Loucy (cell line): Measurements from ENCODE around the gene CATSPER2.
"Not testable (repeated sequence)": the region's sequence is repeated elsewhere in the genome, so short reads cannot be mapped to it uniquely, and the experiment has no call there.

Experiments
- H2AFZ ChIP-seq: fragments of 200-600 bp; sonication (generic); 2 replicates; pipeline ENCODE4 v1.6.0; 2016; ENCODE audit warnings: antibody characterized with exemption, mild to moderate bottlenecking, low read length, moderate library complexity
- H3F3A ChIP-seq: fragments of 200-600 bp; 2 replicates; pipeline ENCODE4 v1.6.0; 2016; ENCODE audit warnings: antibody characterized with exemption, low read depth, mild to moderate bottlenecking
- H3K27me3 ChIP-seq: fragments of 200-600 bp; sonication (generic); 2 replicates; pipeline ENCODE4 v1.6.1; 2014; ENCODE audit warnings: low read length, mild to moderate bottlenecking; ENCODE audit not compliant: insufficient read depth, poor library complexity, severe bottlenecking
- H3K36me3 ChIP-seq: fragments of 200-600 bp; sonication (generic); 2 replicates; pipeline ENCODE4 v1.6.1; 2016; ENCODE audit warnings: low read length; ENCODE audit not compliant: insufficient read depth
- H3K4me1 ChIP-seq: fragments of 200-600 bp; sonication (generic); 2 replicates; pipeline ENCODE4 v1.5.1; 2014; ENCODE audit warnings: low read length, mild to moderate bottlenecking; ENCODE audit not compliant: insufficient read depth, poor library complexity, severe bottlenecking
- H3K4me2 ChIP-seq: fragments of 200-600 bp; sonication (generic); 2 replicates; pipeline ENCODE4 v1.6.0; 2014; ENCODE audit warnings: antibody characterized with exemption, low read length, low read depth, mild to moderate bottlenecking; ENCODE audit not compliant: poor library complexity, severe bottlenecking
- H3K4me3 ChIP-seq: fragments of 200-600 bp; sonication (generic); 2 replicates; pipeline ENCODE4 v1.5.1; 2014; ENCODE audit warnings: low read length, mild to moderate bottlenecking, mixed read lengths; ENCODE audit not compliant: poor library complexity, severe bottlenecking
- H3K79me2 ChIP-seq: fragments of 200-600 bp; sonication (generic); 2 replicates; pipeline ENCODE4 v1.6.1; 2014; ENCODE audit warnings: low read length; ENCODE audit not compliant: insufficient read depth
- H3K9ac ChIP-seq: fragments of 200-600 bp; sonication (generic); 2 replicates; pipeline ENCODE4 v1.6.0; 2014; ENCODE audit warnings: mild to moderate bottlenecking, low read depth, low read length, moderate library complexity; ENCODE audit not compliant: poor library complexity, severe bottlenecking
- H3K9me2 ChIP-seq: fragments of 200-600 bp; sonication (generic); replicated peaks from 2 replicates; pipeline ENCODE4 v1.6.1; 2016; ENCODE audit warnings: low read depth, low read length, mixed read lengths
- H3K9me3 ChIP-seq: fragments of 200-600 bp; sonication (generic); 2 replicates; pipeline ENCODE4 v1.6.1; 2014; ENCODE audit warnings: mild to moderate bottlenecking, antibody characterized with exemption, low read length, low read depth; ENCODE audit not compliant: insufficient read depth
- H4K20me1 ChIP-seq: fragments of 200-600 bp; sonication (generic); 2 replicates; pipeline ENCODE4 v1.6.0; 2014; ENCODE audit warnings: antibody characterized with exemption, low read length, mild to moderate bottlenecking; ENCODE audit not compliant: insufficient read depth, poor library complexity, severe bottlenecking

CATSPER2 gene

GRCh38 chr15:43593328-43594190 is 55.1 kb downstream of the CATSPER2 start, which contains the start of gene CKMT1B:
Gene CKMT1B (plus strand): TSS chr15:43594027. CDS start chr15:43594219, 192 bp downstream.
- not testable (repeated sequence) for H3K4me3 ChIP-seq, H3K4me1 ChIP-seq, H3K27me3 ChIP-seq, H3F3A ChIP-seq, H4K20me1 ChIP-seq, H3K9me2 ChIP-seq, H3K9me3 ChIP-seq, H2AFZ ChIP-seq, H3K79me2 ChIP-seq, H3K9ac ChIP-seq, H3K4me2 ChIP-seq, H3K36me3 ChIP-seq

GRCh38 chr15:43592841-43593240 is 55.8 kb downstream of the CATSPER2 start:
- not testable (repeated sequence) for H3K9me2 ChIP-seq, H3K9ac ChIP-seq, H3K4me2 ChIP-seq, H3K27me3 ChIP-seq, H4K20me1 ChIP-seq, H3K4me1 ChIP-seq, H3F3A ChIP-seq, H2AFZ ChIP-seq, H3K36me3 ChIP-seq, H3K79me2 ChIP-seq, H3K9me3 ChIP-seq, H3K4me3 ChIP-seq

GRCh38 chr15:43589778-43590466 is 58.7 kb downstream of the CATSPER2 start, which contains the start of gene PPIP5K1:
Gene PPIP5K1 (minus strand): TSS chr15:43590208. CDS start chr15:43584504, 5,704 bp downstream.
- H3K4me1 ChIP-seq, H4K20me1 ChIP-seq, H3K9ac ChIP-seq, H3K4me3 ChIP-seq, H3K27me3 ChIP-seq, H3F3A ChIP-seq, H3K4me2 ChIP-seq, H2AFZ ChIP-seq, H3K36me3 ChIP-seq, H3K9me3 ChIP-seq, H3K9me2 ChIP-seq, H3K79me2 ChIP-seq: not testable (repeated sequence)
